HFF-Myc (cell line): ENCODE data around the gene BEND2.

ENCODE experiments used
- DNase-seq: peaks from one replicate; pipeline ENCODE4 v3.0.0-alpha.2; 2011; ENCODE audit warnings: low read depth; ENCODE audit errors: extremely low read depth
- H3K4me3 ChIP-seq: replicated peaks from 2 replicates; pipeline ENCODE4 v1.5.1; 2011; ENCODE audit warnings: low read depth, mild to moderate bottlenecking, control low read depth, low read length
- TF ChIP-seq, protein P1 (sequence below): IDR thresholded peaks from 2 replicates; pipeline ENCODE4 v1.5.1; 2012; ENCODE audit warnings: mild to moderate bottlenecking, low read depth, low read length, control low read depth; ENCODE audit errors: missing control alignments

Gene BEND2

DNA sequence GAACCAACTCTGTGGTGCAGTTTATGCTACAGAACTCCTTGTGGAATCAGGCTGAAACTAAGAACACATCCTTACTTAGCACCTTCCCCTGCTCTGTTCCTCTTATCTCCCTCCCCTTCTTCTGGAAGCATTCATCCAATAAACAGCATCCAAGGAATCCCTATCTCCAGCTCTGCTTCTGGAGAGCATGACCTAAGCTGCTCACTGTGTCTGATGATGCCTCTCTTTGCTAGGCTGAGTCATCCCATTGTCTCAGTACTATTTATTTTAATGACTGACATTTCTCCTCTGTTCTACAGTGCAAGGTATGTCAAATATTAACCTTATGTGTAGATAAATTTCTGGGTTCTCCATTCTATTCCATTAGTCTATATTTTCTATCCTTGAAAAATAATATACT, 71.2 kb downstream of the BEND2 start:
- TF ChIP-seq, protein P1, sequence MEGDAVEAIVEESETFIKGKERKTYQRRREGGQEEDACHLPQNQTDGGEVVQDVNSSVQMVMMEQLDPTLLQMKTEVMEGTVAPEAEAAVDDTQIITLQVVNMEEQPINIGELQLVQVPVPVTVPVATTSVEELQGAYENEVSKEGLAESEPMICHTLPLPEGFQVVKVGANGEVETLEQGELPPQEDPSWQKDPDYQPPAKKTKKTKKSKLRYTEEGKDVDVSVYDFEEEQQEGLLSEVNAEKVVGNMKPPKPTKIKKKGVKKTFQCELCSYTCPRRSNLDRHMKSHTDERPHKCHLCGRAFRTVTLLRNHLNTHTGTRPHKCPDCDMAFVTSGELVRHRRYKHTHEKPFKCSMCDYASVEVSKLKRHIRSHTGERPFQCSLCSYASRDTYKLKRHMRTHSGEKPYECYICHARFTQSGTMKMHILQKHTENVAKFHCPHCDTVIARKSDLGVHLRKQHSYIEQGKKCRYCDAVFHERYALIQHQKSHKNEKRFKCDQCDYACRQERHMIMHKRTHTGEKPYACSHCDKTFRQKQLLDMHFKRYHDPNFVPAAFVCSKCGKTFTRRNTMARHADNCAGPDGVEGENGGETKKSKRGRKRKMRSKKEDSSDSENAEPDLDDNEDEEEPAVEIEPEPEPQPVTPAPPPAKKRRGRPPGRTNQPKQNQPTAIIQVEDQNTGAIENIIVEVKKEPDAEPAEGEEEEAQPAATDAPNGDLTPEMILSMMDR: no peak
- no peak overlapping the region for H3K4me3 ChIP-seq
- no peak for DNase-seq

DNA sequence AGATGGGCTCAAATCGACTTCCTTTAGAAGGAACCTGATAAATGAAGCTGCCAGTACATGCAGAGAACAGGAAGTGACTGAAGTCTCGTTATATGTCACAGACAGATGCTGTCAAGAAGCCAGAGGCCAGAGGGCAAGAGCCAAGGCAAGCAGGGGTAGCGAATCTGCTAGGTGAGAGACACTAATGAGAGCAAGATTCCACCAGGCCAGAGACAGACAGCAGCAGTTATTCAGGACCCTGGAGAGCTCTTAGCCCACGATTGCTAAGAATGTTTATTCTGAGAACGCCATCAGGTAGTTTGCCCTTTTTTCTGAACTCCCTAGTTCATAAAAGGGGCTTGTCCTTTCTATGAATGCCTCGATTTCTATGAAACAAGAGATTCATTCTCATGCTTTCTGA, 73.7 kb downstream of the BEND2 start:
- no peak for DNase-seq
- TF ChIP-seq, protein P1: no peak
- no peak overlapping the region for H3K4me3 ChIP-seq

DNA sequence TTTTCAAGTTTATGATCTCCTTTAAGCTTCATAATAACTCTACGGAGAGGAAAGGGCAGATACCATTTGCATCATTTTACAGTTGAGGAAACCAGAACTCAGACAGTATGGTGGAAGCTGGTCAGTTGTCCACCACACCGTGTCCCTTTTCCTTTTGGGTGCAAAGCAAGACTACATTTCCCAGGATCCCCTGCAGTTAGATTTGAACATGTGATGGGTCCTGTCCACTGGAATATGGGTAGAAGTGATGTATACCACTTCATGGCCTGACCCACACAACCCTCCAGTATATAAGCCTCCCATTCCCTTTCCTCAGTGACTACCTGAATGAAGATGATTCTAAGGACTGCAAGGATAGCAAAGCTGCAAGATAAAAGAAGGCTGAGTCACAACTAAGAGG, 74.7 kb downstream of the BEND2 start:
- DNase-seq: no peak
- TF ChIP-seq, protein P1: no peak
- no peak overlapping the region for H3K4me3 ChIP-seq

DNA sequence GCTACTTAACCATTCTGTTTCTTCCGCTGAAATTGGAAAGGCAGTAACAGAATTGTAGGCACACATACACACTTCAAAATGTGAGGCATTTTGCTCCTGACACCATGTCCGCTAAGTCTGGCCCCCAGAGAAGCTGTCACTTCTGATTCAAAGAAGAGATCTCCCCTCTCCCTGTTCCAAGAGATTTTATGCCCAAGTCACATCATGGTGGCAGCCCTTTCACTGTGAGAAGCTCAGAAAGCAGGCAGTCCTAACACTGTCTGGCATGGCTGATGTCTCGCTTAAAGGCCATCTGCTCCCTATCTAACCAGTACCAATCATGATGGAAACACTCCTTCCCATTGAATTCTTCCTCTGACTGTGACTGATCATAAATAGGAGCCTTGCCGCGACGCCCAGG, 83.9 kb downstream of the BEND2 start:
- no peak overlapping the region for H3K4me3 ChIP-seq
- DNase-seq: no peak
- TF ChIP-seq, protein P1: no peak

DNA sequence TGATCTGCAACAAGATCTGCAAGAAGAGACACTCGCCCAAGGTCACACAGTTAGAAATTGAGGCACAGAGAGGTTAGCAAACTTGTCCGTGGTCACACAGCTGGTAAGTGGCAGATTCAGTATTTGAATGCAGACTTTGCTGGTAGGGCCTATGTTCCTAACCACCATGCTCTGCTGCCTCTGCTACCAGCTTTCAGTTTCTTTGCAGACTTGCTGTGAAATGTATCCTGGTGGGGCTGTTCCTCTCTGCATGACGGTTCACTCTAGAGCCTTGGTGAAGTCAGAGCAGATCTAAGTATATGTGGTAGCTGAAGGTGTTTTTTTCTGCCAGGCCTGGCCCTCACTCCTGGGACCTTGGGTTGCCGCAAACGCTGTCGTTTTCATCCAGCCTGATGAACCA, 87.1 kb downstream of the BEND2 start:
- no peak overlapping the region for H3K4me3 ChIP-seq
- TF ChIP-seq, protein P1: no peak
- no peak for DNase-seq

DNA sequence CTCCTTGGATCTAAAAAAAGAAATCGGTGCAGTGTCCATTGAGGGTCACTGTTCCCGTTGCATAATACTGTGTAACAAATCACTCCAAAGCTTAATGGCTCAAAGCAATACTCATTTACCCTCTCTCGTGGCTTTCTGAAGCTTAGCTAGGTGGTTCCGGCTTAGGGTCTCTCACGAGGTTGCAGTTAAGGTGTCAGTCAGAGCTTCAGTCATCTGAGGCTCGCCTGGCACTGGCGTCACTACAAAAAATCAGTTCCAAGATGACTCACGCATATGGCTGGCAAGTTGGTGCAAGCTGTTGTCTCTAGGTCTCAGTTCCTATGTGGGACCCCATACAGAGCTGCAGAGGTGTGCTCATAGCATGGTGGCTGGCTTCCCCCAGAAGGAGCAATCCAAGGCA, 91.0 kb downstream of the BEND2 start:
- TF ChIP-seq, protein P1: no peak
- H3K4me3 ChIP-seq: no peak overlapping the region
- no peak for DNase-seq

DNA sequence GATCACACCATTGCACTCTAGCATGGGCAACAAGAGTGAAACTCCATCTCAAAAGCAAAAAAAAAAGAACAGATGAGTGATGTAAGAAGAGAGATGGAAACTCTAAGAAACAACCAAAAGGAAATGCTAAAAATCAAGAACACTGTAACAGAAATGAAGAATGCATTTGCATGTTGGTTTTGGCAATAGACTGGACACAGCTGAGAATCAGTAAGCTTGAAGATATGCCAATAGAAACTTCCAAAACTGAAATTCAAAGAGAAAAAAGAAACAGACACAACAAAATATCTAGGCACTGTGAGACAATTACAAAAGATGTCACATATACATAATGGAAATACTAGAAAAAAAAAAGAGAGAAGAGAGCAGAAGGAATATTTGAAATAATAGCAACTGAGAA, 93.7 kb downstream of the BEND2 start:
- TF ChIP-seq, protein P1: no peak
- DNase-seq: no peak
- H3K4me3 ChIP-seq: no peak overlapping the region
